GM12878 (cell line): ENCODE results near the gene FIBCD1.

Experiments
- BCLAF1 ChIP-seq: fragments of 450-650 bp; IDR thresholded peaks from 2 replicates; pipeline ENCODE4 v1.6.1; 2017; ENCODE audit warnings: antibody characterized with exemption, mild to moderate bottlenecking, moderate library complexity
- BMI1 ChIP-seq: fragments of 450-650 bp; IDR thresholded peaks from 2 replicates; pipeline ENCODE4 v1.6.1; 2016; ENCODE audit warnings: mild to moderate bottlenecking, moderate library complexity, borderline replicate concordance
- CTCF ChIP-seq, 3 experiments: IDR thresholded peaks in 2 of 3; conservative IDR thresholded peaks in 1 of 3; 2 replicates each; pipeline ENCODE4 v1.5.1; 2011; ENCODE audit warnings: low read depth in 3 of 3, low read length in 3 of 3, mild to moderate bottlenecking in 3 of 3, control low read depth in 2 of 3, moderate library complexity in 2 of 3, inconsistent platforms in 1 of 3, mixed read lengths in 1 of 3; ENCODE audit not compliant: control insufficient read depth in 2 of 3, insufficient read depth in 1 of 3; ENCODE audit errors: extremely low read depth in 1 of 3
- CUX1 ChIP-seq: IDR thresholded peaks from 2 replicates; pipeline ENCODE4 v1.6.1; 2012; ENCODE audit warnings: improper control_type of control experiment, low read depth, low read length; ENCODE audit not compliant: insufficient replicate concordance
- EZH2 ChIP-seq: IDR thresholded peaks from 2 replicates; pipeline ENCODE4 v1.6.1; 2012; ENCODE audit warnings: low read depth, mild to moderate bottlenecking, control low read depth, inconsistent platforms, low read length, borderline replicate concordance; ENCODE audit not compliant: control insufficient read depth
- FOXK2 ChIP-seq: fragments of 450-650 bp; IDR thresholded peaks from 2 replicates; pipeline ENCODE4 v1.6.1; 2017; ENCODE audit warnings: mild to moderate bottlenecking, moderate library complexity
- KAT2A ChIP-seq: conservative IDR thresholded peaks from 2 replicates; pipeline ENCODE4 v1.6.1; 2011; ENCODE audit warnings: low read depth, low read length; ENCODE audit not compliant: control insufficient read depth
- LARP7 ChIP-seq: fragments of 450-650 bp; IDR thresholded peaks from 2 replicates; pipeline ENCODE4 v1.6.1; 2017; ENCODE audit warnings: mild to moderate bottlenecking
- PBX3 ChIP-seq: IDR thresholded peaks from 2 replicates; pipeline ENCODE4 v1.6.1; 2011; ENCODE audit warnings: mild to moderate bottlenecking, low read depth, low read length, moderate library complexity; ENCODE audit not compliant: insufficient replicate concordance
- POLR2A ChIP-seq: IDR thresholded peaks from 2 replicates; pipeline ENCODE4 v1.6.1; 2011; ENCODE audit warnings: low read depth, mild to moderate bottlenecking, low read length
- PRDM15 ChIP-seq: fragments of 450-650 bp; formaldehyde crosslinking; IDR thresholded peaks from 2 replicates; pipeline ENCODE4 v1.4.0; 2020; ENCODE audit warnings: mild to moderate bottlenecking, moderate library complexity
- SREBF2 ChIP-seq: IDR thresholded peaks from 2 replicates; pipeline ENCODE4 v1.6.1; 2012; ENCODE audit warnings: mild to moderate bottlenecking, low read length

GRCh38 chr9:130902204-130903185 is 36.6 kb downstream of the FIBCD1 start:
- TF ChIP-seq CTCF (IDR thresholded peaks at IDR 0.05 in 2 of 3, conservative IDR thresholded peaks at IDR 0.05 in 1 of 3; ENCODE audit: control insufficient read depth in 2 of 3, extremely low read depth in 1 of 3, insufficient read depth in 1 of 3, low read depth in 3 of 3, low read length in 3 of 3) (no peak), EZH2 (no peak), LARP7 (no peak), POLR2A (no peak), PBX3 (no peak), FOXK2 (no peak), CUX1 (no peak), KAT2A (no peak), BMI1 (no peak), BCLAF1 (no peak), SREBF2 (no peak), PRDM15 (CRISPR knock-in tag) (no peak)
